HG03575 (cell line): Measurements from ENCODE around the gene C9orf153.

Source experiments
- ATAC-seq: cut with Tn5 transposase; IDR thresholded peaks from one replicate; pipeline ENCODE4 v1.9.1; 2021; ENCODE audit not compliant: unreplicated experiment, insufficient number of reproducible peaks, low FRiP score; ENCODE audit errors: extremely low read depth

The C9orf153 gene

GRCh38 chr9:86274821-86275643 lies 15.6 kb upstream of the C9orf153 start:
- ATAC-seq: no peak

- ATAC-seq: no peak
These were observed 12.8 kb upstream of the C9orf153 start for GRCh38 chr9:86272221-86272620.

DNA sequence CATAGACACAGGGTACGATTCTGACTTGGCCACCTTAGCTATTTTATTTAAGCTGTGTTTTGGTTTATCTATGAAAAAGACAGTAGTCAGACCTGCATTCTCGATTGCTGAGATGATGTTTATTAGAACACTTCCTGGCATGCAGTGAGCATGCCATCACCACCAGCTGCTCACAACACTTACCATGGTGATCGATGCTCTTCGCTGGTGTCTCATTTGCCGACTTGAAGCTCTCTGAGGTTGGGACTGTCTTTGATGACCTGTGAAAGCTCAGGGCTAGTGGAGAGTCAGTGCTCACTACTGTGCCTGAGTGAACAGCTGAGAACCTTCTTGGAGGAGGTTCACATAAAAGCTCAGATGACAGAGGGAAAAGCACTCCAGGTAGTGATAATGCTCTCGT lies 4.4 kb upstream of the C9orf153 start:
- no peak for ATAC-seq

DNA sequence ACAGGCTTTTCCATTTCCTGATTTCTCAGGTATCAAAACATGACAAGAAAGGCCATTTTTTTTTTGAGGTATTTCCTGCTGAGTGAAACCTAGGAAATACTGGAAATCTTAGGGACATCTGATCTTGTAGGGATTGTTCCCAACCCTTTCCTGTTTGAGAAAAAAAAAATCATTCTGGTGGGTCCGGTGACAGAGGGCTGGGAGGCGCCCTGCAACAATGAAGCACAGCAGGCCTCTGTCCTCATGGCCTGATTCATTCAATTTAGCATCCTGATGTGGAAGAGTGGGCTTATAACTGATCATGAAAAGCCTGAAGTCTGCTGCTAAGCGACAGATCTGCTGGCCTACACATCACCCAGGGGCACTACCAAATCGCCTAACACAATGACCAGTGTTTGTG lies 3.0 kb upstream of the C9orf153 start:
- ATAC-seq: no peak

DNA sequence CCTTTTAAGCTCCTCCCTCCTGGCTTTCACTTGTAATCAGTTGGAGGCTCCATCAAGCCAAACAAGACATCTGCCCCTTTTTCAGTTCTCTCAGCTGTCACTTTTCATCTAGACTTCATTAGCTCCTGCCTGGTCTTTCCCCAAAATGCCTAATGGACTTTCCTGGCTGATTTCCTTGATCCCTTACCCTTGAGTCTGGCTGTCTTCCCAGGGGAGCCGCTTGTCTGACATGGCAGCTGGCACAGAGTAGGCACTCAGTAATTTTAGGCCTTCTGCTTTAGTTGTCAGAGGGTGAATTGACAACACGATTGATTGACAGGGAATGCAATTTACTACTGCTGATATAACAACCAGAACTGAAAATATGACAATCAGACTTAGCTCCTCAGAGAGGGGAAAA lies 2.1 kb downstream of the C9orf153 start:
- ATAC-seq: no peak

DNA sequence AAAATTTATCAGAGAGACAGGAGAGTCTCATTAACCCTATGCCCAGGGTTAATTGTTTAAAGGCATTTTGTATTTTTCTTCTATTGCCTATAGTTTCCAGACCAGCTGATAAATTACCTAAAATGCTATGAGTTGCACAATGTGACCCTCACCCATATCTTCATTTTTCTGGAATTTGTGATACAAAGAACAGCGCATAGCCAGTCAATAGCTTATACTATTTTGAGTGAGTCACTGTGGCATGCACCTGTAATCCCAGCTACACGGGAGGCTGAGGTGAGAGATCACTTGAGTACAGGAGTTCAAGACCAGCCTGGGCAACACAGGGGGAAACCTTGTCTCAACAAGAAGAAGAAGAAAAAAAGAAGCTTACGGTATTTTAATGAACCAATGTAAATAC lies 2.8 kb downstream of the C9orf153 start:
- ATAC-seq: no peak

DNA sequence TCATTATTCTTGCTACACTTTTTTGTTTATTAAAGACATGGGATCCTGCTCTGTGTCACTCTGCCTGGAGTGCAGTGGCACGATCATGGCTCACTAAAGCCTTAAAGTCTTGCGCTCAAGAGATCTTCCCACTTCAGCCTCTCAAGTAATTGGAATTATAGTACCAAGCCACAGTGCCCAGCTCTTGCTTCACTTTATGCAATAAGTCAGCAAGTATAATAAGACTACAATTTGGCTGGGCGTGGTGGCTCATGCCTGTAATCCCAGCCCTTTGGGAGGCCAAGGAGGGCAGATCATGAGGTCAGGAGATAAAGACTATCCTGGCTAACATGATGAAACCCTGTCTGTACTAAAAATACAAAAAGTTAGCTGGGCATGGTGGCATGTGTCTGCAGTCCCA lies 5.9 kb downstream of the C9orf153 start:
- no peak for ATAC-seq

- no peak for ATAC-seq
These were observed 6.6 kb downstream of the C9orf153 start for GRCh38 chr9:86252870-86253269.

GRCh38 chr9:86250123-86250522 lies 9.3 kb downstream of the C9orf153 start:
- ATAC-seq: no peak

GRCh38 chr9:86248746-86249145 lies 10.7 kb downstream of the C9orf153 start:
- ATAC-seq: no peak

DNA sequence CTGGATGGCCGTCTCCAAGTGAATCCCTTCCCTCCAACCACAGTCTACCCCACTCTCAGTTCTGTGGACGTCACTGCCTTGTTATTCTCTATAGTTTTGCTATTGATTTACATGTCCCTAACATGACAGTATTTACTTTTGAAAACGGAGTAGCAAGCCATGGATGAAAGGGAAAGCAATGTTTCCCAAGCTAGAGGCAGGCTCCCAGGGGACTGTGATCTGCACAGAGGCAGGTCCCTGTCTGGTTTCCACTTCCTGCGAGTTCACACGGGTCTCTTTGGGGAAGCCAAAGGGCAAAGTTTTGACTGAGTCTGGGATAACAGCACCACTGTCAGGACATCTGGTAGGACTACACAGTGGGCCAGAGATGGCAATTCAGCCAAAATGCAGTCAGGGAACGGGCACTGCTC lies 12.7 kb downstream of the C9orf153 start:
- ATAC-seq: peak; percentile 73

GRCh38 chr9:86242071-86242470 lies 17.4 kb downstream of the C9orf153 start:
- no peak for ATAC-seq

DNA sequence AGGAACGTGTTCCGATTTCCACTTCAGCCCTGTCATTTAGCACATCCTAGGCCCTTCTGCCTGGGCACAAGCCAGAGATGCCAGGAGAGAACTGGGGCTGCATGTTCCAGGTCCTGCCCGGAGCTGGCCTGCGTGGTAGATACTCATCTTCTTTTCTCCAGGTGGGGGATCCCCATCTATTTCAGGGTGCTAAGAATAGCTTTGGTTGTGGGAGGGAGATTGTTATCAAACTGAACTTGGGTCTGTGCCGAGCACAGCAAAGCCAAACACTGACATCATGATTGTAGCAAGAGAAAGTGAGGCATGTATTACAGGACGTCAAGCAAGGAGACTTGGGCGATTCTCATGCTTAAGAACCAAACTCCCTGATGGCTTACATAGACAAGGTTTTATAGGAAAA lies 18.2 kb downstream of the C9orf153 start:
- ATAC-seq: no peak

GRCh38 chr9:86238861-86239770 lies 20.3 kb downstream of the C9orf153 start:
- ATAC-seq: no peak

DNA sequence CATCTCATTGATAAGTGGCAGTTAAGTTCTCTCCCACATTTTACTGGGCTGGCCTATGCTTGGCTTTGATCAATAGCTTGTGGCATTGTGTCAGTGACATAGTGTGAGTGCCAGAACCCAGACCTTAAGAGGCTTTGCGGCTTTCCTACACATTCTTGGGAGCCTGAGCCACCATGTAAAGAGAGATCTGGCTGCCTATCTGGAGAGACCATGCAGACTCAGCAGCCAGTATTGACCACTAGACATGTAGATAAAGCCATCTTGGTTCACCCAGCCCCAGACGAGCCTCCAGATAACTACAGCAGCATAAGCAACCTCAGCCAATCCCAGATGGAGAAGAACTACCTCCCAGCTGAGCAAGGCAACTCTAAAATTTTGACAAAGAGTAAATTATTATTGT lies 28.6 kb downstream of the C9orf153 start:
- ATAC-seq: no peak

- no peak for ATAC-seq
These were observed 36.8 kb downstream of the C9orf153 start for GRCh38 chr9:86222667-86223066.

DNA sequence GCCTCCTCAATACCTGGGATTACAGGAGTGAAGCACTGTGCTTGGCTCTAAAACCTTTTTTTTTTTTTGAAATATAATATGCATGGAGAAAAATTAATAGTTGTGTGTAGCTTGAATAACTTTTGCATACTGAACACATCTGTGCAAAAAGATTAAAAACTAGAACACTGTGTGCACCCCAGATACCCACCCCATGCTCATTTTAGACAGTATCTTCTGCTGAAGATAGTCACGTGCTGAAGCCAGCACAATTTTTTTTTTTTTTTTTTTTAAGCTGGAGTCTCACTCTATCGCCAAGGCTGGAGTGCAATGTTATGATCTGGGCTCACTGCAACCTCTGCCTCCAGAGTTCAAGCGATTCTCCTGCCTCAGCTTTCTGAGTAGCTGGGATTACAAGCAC lies 39.9 kb downstream of the C9orf153 start:
- no peak for ATAC-seq

GRCh38 chr9:86217076-86217755 lies 42.2 kb downstream of the C9orf153 start:
- no peak for ATAC-seq

GRCh38 chr9:86207193-86207592 lies 52.3 kb downstream of the C9orf153 start:
- ATAC-seq: no peak
